GM19023 (cell line): ENCODE measurements around the gene MRM3.
"Not testable (repeated sequence)": the region's sequence is repeated elsewhere in the genome, so short reads cannot be mapped to it uniquely, and the experiment has no call there.

Source experiments
- ATAC-seq: cut with Tn5 transposase; IDR thresholded peaks from one replicate; pipeline ENCODE4 v1.9.1; 2021; ENCODE audit warnings: mild to moderate bottlenecking, moderate library complexity; ENCODE audit not compliant: unreplicated experiment

MRM3 gene

DNA sequence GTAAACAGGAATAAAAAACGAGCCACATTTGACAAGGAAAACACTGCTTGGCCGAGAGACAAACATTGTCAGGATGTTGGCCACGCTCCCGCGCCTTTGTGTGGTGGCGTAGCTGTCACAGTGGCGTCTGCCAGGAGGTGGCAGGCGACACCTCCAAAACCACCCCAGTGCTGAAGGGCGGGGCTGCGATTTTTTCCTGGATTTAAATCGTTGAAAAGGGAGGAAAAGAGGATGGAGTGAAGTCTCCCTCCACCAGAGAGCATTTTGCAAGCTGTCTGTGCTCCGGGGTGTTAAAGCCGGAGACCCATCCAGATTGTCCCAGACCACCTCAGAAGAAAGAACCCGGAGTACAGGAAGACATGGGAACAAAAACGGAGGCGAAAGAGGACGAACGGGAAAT lies 12.7 kb downstream of the MRM3 start:
- ATAC-seq = no peak

GRCh38 chr17:795276-795675 lies 13.1 kb downstream of the MRM3 start:
- no peak for ATAC-seq

GRCh38 chr17:795721-796120 lies 13.6 kb downstream of the MRM3 start:
- ATAC-seq = no peak

- ATAC-seq = no peak
Observed at GRCh38 chr17:796609-797008, 14.5 kb downstream of the MRM3 start.

DNA sequence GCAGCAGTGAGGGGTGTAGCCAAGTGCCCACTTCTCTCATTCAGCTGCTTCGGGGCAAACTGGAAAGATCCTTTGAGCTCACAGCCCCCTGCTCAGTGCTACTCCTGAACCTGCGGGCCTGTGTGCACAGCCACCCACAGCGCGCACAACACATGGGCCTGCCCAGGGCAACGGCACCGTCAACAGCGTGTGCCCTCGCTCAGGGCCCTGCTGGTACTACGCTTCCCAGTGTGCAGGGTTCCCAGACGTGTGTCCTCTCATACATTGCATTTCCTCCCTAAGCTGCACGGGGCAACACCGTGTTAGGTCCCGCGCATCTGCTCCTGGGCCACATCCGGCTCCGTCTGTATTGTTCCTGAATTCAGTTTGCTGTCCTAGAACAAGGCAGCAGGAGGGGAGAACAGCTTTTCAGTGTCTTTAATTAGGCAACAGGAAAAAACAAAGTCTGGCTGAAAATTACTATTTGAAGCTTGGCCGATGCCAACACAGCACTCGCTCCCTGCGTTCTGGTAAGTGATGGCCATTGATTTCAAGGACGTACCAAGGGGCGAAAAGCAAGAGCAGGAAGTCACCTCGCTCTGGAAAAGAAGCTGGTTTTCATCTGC lies 15.2 kb downstream of the MRM3 start:
- ATAC-seq = no peak

DNA sequence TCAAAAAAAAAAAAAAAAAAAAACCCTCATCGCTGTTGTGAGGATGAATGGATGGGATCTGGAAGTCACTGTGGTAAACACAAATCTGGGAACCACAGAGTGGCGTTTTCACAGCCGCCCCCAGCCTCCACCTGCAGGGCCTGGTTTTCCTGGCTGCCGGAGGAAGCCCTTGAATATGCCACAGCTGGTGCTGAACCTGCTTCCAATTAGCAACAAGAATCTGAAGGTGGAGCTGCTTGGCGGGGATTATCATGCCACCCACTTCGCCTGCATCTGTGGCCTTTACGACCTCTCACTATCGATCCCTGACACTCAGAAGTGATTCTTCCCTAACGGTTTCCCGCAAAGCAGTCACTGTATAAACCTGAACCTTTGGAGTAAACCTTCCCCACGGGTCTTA lies 16.1 kb downstream of the MRM3 start:
- no peak for ATAC-seq

DNA sequence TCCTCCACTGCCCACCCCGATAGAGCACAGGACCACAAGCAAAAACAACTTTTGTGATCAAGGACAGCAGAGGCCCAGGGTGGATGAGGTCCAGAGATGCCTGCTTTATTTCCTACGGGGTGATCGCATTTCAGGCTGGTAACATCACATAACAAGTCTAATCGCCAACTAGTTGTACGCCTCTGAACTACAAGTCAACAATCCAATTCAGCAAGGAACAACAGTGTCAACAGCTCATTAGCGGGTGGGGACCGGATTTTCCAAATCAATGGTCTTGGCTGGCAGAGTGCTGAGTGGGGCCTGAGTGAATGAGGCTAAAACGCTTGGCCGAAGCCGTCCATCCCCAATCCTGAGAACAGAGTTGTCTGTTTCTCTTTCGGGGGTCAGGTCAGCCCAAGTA lies 17.1 kb downstream of the MRM3 start:
- ATAC-seq = no peak

DNA sequence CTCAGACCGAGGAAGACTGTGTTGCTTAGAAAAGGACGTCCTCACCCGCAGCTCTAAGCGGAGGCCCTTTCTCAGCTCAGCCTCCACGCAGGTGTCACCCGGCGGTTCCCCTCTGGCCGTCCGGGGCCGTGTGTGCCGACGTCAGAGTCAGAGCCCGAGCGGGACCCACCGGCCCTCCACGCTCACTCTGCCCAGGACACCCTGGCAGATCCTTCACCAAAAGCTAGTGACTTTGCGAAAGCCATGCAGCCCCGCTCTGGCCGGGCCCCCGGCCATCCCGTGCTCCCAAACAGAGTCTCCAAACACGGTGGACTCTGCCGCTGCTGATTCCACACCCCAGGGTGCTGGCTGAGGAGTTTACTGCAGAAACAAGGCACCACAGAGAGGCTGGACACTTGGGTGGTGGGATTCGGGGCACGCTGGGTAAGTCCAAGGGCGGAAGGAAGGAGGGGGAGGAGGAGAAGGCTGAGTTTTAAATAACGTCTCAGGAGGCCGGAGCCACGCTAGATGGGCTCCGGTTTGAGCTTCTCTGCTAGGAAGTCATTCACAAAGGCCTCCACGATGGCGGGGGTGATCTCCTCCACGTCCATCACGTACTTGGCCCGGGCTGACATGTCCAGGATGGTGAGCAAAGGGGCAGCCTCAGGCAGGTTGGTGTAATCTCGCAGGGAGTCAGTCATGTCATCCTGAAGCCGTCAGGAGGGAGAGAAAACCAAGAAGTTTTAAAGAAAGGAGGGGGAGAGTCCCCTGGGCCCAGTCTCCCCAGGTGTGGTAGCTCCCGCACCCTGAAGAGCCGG lies 18.5 kb downstream of the MRM3 start:
- ATAC-seq = no peak

GRCh38 chr17:801660-802059 lies 19.5 kb downstream of the MRM3 start:
- no peak for ATAC-seq

GRCh38 chr17:802481-802880 lies 20.3 kb downstream of the MRM3 start:
- ATAC-seq = no peak

DNA sequence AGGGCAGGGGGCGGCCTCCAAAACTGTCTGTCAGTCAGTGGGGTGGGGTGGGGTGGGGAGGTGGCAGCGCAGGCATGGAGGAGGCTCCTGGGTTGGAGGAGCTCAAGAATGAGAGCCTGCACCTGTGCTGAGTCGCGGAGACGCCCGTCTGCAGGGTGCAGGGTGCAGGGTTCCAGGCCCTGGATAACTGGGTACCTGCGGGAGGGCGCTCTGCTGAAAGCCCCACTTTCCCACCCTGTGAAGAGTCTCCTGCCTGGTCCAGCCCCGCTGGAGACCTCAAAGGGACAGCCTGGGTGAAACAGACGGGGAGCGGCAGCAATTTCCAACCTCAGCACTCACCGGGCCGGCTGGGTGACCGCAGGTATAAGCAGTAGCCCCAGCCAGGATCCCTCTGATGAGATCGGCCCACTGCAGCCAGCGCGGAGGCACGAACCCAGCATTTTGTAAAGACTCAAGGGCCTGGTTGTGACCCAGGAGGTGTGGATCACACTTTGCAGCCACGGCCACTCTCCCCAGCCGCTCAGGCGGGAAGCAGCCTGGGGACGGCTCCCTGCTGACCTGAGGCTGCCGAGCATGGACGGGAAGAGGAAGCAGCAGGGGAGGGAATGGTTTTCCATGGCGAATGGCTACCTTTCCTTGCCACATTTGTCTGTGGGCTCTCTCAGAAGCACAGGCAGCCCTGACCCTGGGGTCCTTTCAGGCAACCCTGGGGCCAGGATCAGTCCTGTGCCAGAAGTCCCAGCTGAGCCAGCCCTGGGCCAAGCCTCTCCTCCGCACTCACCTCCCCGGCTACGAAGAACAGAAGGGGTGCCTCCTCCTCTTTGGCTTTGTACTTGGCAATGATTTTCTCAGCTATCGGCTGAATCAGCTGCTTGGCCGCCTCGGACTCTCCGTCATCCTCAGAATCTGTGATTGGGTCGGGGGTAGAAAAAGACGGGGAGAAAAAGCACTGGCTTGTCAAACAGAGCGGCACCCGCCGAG lies 21.0 kb downstream of the MRM3 start:
- no peak for ATAC-seq

- no peak for ATAC-seq
Observed at GRCh38 chr17:804541-805435, 22.6 kb downstream of the MRM3 start.

DNA sequence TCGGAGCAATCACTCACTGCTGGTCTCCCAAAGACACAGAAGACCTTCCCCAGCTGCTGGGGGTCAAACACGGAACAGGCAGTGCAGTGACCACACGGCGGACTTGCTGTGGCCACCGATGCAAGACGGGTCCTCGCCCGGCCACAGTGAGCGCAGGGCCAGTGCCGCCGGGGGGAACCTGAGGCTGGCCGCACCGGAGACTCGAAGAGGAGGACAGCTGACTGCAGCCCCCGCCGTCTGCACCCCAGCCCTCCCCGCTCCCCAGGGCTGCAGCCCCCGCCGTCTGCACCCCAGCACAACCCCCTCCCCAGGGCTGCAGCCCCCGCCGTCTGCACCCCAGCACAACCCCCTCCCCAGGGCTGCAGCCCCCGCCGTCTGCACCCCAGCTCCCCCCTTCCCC lies 23.7 kb downstream of the MRM3 start:
- ATAC-seq = not testable (repeated sequence)

DNA sequence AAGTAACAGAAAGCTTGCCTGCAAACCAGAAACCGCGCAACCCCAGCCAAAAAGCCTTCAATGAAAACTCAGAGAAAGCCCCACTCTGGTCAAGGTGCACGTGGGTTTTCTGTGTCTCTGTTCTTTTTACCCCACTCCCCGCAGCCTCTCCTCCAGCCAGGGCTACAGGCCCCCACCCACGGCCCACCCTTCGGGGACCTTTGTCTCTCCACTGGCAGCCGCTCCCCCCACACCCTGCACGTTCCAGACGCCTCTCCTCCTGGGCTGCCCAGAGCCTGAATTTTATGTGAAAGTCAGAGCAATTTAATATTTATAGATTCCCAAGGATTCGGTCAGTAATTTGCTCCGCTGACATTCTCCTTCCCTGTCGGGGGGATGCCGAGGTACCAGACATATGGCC lies 24.2 kb downstream of the MRM3 start:
- ATAC-seq = no peak

- no peak for ATAC-seq
Observed at GRCh38 chr17:806781-807522, 24.8 kb downstream of the MRM3 start.

DNA sequence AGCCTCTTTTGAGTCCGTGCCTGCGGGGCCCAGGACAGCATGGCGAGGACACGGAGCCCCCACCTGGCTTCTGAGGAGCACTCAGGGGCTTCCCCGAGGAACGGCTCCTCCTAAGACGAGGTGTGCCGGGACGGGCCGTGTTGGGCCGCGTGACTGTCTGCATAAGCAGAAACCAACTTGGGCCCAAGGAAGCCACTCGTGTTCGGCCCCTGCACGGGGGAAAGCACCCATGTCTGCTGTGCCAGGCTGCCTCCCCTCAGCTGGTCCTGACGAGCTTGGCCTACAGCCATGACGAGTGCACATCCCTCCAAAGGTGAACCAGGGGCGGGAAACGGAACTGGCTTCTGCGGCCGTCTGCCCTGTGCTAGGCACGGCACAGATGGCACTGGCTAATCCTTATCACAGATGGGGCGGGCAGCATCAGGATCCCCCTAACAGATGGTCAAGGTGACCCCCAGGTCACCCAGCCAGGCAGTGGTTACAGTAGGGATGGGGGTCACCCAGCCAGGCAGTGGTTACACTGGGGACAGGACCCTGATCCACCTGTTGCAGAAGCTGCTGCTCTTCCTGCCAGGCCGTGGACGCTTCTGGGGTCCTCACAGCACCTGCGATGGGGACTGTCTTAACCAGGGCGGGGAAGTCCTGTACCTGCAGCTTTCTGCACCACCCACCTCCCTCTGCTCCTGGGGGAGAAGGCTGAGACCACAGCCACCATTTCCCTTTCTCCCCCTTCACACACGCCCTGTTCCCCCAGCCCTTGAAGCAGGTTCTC lies 25.6 kb downstream of the MRM3 start:
- no peak for ATAC-seq

- no peak for ATAC-seq
Observed at GRCh38 chr17:811051-811784, 29.1 kb downstream of the MRM3 start.

- ATAC-seq = no peak
Observed at GRCh38 chr17:812638-813204, 30.6 kb downstream of the MRM3 start.
